Measurements from ENCODE around the gene HOXA9.

DNA sequence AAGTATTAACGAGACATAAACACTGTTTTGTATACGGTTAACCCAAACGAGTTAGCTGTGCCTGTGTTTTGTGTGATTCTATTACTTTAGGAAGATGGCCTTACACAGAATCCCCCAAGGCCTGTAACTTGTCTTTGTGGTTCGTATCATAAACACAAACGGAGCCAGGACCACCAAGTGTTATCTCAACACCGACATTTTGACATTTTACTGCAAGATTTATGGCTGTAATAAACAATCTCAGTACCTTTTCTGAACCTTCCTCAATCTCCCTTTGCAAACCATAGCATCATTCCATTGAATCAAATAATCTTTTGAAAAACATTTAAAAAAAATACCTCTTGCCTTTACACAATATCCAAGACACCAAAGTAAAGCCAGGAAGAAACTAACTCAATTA is 32.4 kb downstream of the HOXA9 start:
- TF ChIP-seq, protein P1, sequence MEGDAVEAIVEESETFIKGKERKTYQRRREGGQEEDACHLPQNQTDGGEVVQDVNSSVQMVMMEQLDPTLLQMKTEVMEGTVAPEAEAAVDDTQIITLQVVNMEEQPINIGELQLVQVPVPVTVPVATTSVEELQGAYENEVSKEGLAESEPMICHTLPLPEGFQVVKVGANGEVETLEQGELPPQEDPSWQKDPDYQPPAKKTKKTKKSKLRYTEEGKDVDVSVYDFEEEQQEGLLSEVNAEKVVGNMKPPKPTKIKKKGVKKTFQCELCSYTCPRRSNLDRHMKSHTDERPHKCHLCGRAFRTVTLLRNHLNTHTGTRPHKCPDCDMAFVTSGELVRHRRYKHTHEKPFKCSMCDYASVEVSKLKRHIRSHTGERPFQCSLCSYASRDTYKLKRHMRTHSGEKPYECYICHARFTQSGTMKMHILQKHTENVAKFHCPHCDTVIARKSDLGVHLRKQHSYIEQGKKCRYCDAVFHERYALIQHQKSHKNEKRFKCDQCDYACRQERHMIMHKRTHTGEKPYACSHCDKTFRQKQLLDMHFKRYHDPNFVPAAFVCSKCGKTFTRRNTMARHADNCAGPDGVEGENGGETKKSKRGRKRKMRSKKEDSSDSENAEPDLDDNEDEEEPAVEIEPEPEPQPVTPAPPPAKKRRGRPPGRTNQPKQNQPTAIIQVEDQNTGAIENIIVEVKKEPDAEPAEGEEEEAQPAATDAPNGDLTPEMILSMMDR (optimal IDR thresholded peaks at IDR 0.05 in 1 of 3, IDR thresholded peaks at IDR 0.05 in 1 of 3, conservative IDR thresholded peaks at IDR 0.05 in 1 of 3; ENCODE audit: extremely low read depth in 1 of 3, insufficient read depth in 2 of 3, low read length in 3 of 3): no peak
- TF ChIP-seq EZH2 (IDR thresholded peaks at IDR 0.05; ENCODE audit: low read length): no peak

Measured in keratinocyte (primary cell).